Dedifferentiated amniotic fluid mesenchymal stem cell (primary cell): ENCODE data around the gene RAE1.
A peak's percentile ranks its signal among the peaks of the same experiment; 100 is the strongest.

Experiments used
- DNase-seq: peaks from one replicate; pipeline ENCODE4 v3.0.0-alpha.2; 2016; ENCODE audit errors: extremely low spot score

RAE1 gene

GRCh38 chr20:57372157-57372556 is 21.1 kb downstream of the RAE1 start:
- no peak for DNase-seq

DNA sequence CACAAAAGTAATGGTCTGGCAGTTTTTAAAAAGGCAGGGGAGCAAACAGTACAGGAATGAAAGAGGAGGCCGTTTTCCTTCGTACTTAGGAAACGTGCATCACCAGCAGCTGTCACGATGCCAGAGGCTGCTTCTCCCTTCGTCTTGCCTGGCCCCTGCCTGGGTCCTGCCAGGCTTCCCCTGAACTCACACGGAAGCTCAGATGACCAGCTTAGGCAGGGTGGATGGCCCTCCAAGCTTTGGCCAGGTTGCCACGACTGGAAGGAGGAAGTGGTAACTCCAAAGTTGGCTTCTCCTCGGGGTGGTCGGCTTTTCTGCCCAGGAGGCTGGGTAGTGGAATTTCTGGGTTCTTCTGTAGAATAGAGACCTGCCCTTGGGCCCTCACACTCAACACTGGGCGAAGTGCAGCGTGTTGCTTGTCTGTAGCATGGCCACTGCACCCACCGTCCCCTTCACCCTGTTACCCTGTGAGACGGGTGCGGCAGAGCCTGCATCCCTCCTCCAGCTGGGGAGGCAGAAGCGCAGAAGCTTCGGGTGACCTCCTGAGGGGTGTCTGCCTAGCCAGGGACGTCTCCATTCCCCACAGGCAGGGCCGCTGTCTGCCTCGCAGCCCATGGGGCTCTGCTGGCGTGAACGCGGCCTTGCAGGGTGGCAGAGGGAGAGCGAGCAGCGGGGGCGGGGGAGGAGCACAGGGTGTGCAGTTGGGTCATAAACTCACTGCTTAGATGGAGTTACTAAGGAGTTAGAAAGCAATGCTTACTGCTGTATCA is 21.7 kb downstream of the RAE1 start:
- DNase-seq, result no peak

- no peak for DNase-seq
Measured at GRCh38 chr20:57374343-57374930, 23.4 kb downstream of the RAE1 start.

- DNase-seq, result no peak
Measured at GRCh38 chr20:57374931-57375651, 24.0 kb downstream of the RAE1 start.

GRCh38 chr20:57375652-57376230 is 24.7 kb downstream of the RAE1 start:
- no peak for DNase-seq

GRCh38 chr20:57377350-57377749 is 26.3 kb downstream of the RAE1 start:
- no peak for DNase-seq

DNA sequence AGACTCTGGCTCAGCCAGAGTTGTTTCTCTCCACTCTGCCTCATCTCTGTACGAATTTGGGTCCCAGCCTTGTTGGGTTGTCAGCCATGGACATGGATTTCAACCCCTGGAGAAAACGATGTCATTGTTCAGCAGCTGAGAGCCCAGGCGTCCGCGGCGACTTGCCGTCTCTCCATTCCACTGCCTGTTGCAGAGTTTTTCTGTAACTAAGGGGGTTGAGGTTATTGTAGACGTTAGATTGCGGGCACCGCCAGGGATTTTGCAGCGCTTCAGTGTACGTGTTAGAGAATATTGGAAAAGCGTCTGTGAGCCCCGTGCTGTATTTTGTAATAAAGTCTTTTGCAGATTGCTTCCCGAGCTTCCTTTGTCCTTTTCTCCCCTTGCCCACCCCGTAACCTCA is 27.1 kb downstream of the RAE1 start:
- no peak for DNase-seq

- no peak for DNase-seq
Measured at GRCh38 chr20:57378646-57379262, 27.7 kb downstream of the RAE1 start.

DNA sequence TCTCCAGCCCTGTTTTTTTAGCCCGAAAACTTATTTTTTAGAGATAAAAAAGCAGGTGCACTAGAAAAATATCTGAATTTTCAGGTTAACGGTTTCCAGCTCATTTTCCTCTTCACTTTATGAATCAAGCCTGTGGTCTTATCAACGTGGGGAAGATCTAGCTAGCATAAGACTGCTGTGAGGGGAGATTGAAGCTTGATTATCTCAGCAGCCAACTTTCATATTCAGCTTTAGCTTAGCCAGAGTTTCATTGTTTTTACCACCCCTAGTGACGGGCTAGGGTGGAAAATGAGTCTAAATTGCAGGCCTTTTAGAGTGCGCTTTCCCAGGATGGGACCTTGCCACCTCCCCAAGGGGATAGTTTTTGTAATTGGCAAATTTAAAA is 28.2 kb downstream of the RAE1 start:
- no peak for DNase-seq

- no peak for DNase-seq
Measured at GRCh38 chr20:57380081-57380750, 29.2 kb downstream of the RAE1 start.

DNA sequence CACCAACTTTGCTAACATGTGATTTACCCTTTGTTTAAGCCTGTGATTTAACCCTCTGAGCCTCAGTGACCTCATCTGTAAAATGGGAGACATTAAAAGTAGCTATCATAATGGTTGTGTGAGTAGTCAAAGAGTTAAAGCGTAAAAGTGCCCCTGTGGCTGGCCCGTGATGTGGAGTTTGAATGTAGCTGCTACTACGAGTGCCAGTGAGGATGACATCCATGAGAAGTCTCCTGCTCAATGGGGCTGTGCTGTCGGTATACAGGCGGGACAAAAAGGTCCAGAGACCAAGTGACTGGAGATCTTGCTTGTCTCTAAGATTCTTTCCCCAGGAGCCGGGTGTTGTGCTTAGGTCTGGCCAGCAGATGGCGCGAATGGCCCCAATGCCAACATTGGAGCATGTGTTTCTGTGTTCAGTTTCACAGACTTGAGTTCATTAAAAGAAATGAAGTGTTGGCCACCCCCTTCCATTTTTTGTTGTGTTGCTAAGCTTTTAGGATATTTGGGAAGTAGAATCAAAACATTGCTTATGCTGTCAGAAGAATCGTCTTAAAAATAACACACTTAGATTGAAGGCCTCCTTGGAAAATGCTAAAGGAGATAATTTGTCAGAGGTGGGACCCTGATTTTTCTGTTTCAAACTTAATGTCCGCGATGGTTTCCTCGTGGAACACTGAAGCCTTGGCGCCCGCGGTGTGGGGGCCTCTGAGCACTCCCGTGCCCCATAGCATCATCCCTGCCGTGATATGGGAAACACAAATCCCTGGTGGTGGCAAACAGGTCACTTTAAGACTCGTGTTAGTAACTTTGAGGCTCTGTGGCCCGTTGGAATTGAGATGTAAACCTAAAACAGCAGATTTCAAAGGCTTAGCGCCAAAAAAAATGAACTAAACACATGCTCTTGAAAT is 30.8 kb downstream of the RAE1 start:
- DNase-seq, result peak; percentile 68

GRCh38 chr20:57382516-57382915 is 31.5 kb downstream of the RAE1 start:
- no peak for DNase-seq

GRCh38 chr20:57383447-57384347 is 32.6 kb downstream of the RAE1 start:
- DNase-seq, result no peak

DNA sequence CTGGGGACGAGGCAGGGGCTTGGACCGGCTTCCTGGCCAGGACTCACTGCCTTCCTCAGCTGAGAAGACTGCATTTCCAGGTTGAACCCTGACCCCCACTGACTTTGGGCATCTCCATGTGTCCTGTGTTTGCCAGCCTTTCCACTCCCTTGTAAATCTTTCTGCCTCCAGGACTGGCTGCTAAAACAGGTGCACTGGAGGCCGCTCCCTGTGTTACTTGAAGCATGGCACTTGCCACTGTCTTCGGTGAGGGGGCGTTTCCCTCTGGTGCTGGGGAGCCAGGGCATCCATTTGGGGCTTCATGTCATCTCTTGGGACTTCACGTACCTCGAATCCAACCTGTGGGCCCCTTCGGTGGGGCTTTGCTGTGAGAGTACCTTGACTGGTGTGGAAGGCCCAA is 33.4 kb downstream of the RAE1 start:
- DNase-seq, result no peak

- DNase-seq, result no peak
Measured at GRCh38 chr20:57384953-57385761, 34.1 kb downstream of the RAE1 start.

DNA sequence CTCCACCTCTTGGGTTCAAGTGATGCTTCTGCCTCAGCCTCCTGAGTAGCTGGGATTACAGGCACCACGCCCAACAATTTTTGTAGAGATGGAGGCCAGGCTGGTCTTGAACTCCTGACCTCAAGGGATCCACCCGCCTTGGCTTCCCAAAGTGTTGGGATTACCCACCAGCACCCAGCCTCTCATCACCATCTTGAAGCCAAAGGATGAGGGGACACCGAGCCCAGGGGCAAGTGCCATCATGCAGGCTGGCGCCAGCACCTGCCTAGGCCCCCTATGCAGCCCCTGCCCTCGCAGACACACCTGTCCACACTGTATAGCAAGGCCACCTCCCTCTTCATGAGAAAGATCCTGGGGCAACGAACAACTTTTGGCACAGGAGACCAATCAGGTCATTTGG is 34.9 kb downstream of the RAE1 start:
- no peak for DNase-seq

GRCh38 chr20:57386762-57387161 is 35.7 kb downstream of the RAE1 start:
- DNase-seq, result no peak

DNA sequence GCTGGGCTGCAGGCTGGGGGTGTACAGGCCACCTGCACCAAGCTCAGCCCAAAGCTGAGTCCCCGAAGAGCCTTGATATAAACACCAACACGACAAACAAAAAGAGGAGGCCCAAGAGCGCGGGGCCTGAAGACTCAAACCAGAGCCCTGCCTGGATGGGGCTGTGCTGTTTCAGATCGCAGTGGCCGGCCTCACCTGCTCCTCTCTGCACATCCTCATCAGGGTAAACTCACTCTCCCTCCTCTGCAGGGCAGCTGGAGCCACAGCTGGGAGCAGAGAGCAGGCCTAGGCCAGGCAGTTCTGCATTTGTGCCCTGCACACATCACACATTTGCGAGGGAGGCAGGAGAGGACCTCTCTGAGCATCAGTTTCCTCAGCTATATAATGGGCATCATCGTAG is 36.4 kb downstream of the RAE1 start:
- no peak for DNase-seq

- DNase-seq, result no peak
Measured at GRCh38 chr20:57387945-57388371, 36.9 kb downstream of the RAE1 start.
